ENCODE measurements around the gene CRAMP1.

The CRAMP1 gene

GRCh38 chr16:1631230-1631629, 19.1 kb downstream of the CRAMP1 start:
- no peak for TF ChIP-seq CTCF (IDR thresholded peaks at IDR 0.05; ENCODE audit: low read depth, low read length)
- peaks cover 79% of the 10 kb centered on the region for H3K36me3 ChIP-seq

GRCh38 chr16:1631931-1632637, 19.9 kb downstream of the CRAMP1 start:
- H3K27me3 ChIP-seq (ENCODE audit: insufficient read depth, low read depth, severe bottlenecking) = no peaks in the 10 kb centered on the region
- TF ChIP-seq CTCF (IDR thresholded peaks at IDR 0.05; ENCODE audit: low read depth, low read length) = no peak
- no peak for DNase-seq
- H3K36me3 ChIP-seq = peaks cover 79% of the 10 kb centered on the region
- no peak overlapping the region for H3K27ac ChIP-seq
- no peaks in the 10 kb centered on the region for H3K9me3 ChIP-seq (ENCODE audit: severe bottlenecking)
- no peak overlapping the region for H3K4me3 ChIP-seq (ENCODE audit: low read depth, low read length)

More at GRCh38 chr16:1631230-1631629, 19.1 kb downstream of the CRAMP1 start:
- Histone ChIP-seq H3K4me3 (ENCODE audit: low read depth, low read length) (no peak overlapping the region), H3K9me3 (ENCODE audit: severe bottlenecking) (no peaks in the 10 kb centered on the region), H3K27me3 (ENCODE audit: insufficient read depth, low read depth, severe bottlenecking) (no peaks in the 10 kb centered on the region), H3K27ac (no peak overlapping the region)
- DNase-seq = no peak

GRCh38 chr16:1632638-1632970, 20.4 kb downstream of the CRAMP1 start:
- Histone ChIP-seq H3K27ac (no peak overlapping the region), H3K36me3 (peaks cover 76% of the 10 kb centered on the region), H3K4me3 (ENCODE audit: low read depth, low read length) (no peak overlapping the region), H3K9me3 (ENCODE audit: severe bottlenecking) (no peaks in the 10 kb centered on the region), H3K27me3 (ENCODE audit: insufficient read depth, low read depth, severe bottlenecking) (no peaks in the 10 kb centered on the region)
- no peak for TF ChIP-seq CTCF (IDR thresholded peaks at IDR 0.05; ENCODE audit: low read depth, low read length)
- no peak for DNase-seq

GRCh38 chr16:1633310-1633709, 21.1 kb downstream of the CRAMP1 start:
- peaks cover 76% of the 10 kb centered on the region for H3K36me3 ChIP-seq
- no peak for DNase-seq
- H3K27me3 ChIP-seq (ENCODE audit: insufficient read depth, low read depth, severe bottlenecking) = no peaks in the 10 kb centered on the region
- no peak overlapping the region for H3K4me3 ChIP-seq (ENCODE audit: low read depth, low read length)
- TF ChIP-seq CTCF (IDR thresholded peaks at IDR 0.05; ENCODE audit: low read depth, low read length) = no peak
- H3K27ac ChIP-seq = no peak overlapping the region
- H3K9me3 ChIP-seq (ENCODE audit: severe bottlenecking) = no peaks in the 10 kb centered on the region

GRCh38 chr16:1634541-1634940, 22.4 kb downstream of the CRAMP1 start:
- H3K27me3 ChIP-seq (ENCODE audit: insufficient read depth, low read depth, severe bottlenecking) = no peaks in the 10 kb centered on the region
- H3K36me3 ChIP-seq = peaks cover 82% of the 10 kb centered on the region
- H3K9me3 ChIP-seq (ENCODE audit: severe bottlenecking) = no peaks in the 10 kb centered on the region
- no peak overlapping the region for H3K4me3 ChIP-seq (ENCODE audit: low read depth, low read length)
- DNase-seq = no peak
- H3K27ac ChIP-seq = no peak overlapping the region
- TF ChIP-seq CTCF (IDR thresholded peaks at IDR 0.05; ENCODE audit: low read depth, low read length) = no peak

- Histone ChIP-seq H3K4me3 (ENCODE audit: low read depth, low read length) (no peak overlapping the region), H3K27ac (no peak overlapping the region), H3K27me3 (ENCODE audit: insufficient read depth, low read depth, severe bottlenecking) (no peaks in the 10 kb centered on the region), H3K9me3 (ENCODE audit: severe bottlenecking) (no peaks in the 10 kb centered on the region), H3K36me3 (peaks cover 84% of the 10 kb centered on the region)
- no peak for DNase-seq
- no peak for TF ChIP-seq CTCF (IDR thresholded peaks at IDR 0.05; ENCODE audit: low read depth, low read length)
These were observed 22.9 kb downstream of the CRAMP1 start for GRCh38 chr16:1635070-1635469.

Measured in WERI-Rb-1 (cell line).